Esophagus squamous epithelium (tissue), 5 donors: ENCODE measurements around the gene PRDM12. TPM values are rescaled to one million over a fixed set of nuclear protein-coding genes. Genes with fewer than 3 reads are reported as not detected.

ENCODE experiments used
- DNase-seq: peaks from one replicate; lab custom pipeline; 2025; lab: John Stamatoyannopoulos, UW
- H3K27ac ChIP-seq, 4 donors: fragments of 200-600 bp; sonication (generic); one replicate each; pipeline ENCODE4 v1.5.1; 2016 to 2019; ENCODE audit warnings: mild to moderate bottlenecking in 1 of 4
- H3K27me3 ChIP-seq, 4 donors: fragments of 200-600 bp; sonication (generic); 1 replicate in 3 of 4; 2 replicates in 1 of 4; pipeline versions ENCODE4 v1.5.1 to v1.6.0; 2017 to 2021; ENCODE audit warnings: antibody characterized with exemption in 1 of 4
- H3K36me3 ChIP-seq, 3 donors: fragments of 200-600 bp; sonication (generic); one replicate each; pipeline ENCODE4 v1.5.1; 2016 to 2019
- H3K4me1 ChIP-seq, 3 donors: fragments of 200-600 bp; sonication (generic); one replicate each; pipeline ENCODE4 v1.5.1; 2017 to 2019
- H3K4me3 ChIP-seq, 4 donors: fragments of 200-600 bp; sonication (generic); 1 replicate in 3 of 4; 2 replicates in 1 of 4; pipeline ENCODE4 v1.5.1; 2016 to 2019; ENCODE audit warnings: mild to moderate bottlenecking in 2 of 4, moderate library complexity in 1 of 4
- H3K9me3 ChIP-seq, 3 donors: fragments of 200-600 bp; sonication (generic); one replicate each; pipeline ENCODE4 v1.5.1; 2016 to 2019
- POLR2A ChIP-seq, 4 donors: fragments of 450-650 bp; IDR thresholded peaks; one replicate each; pipeline ENCODE4 v1.6.1; 2017; ENCODE audit warnings: antibody characterized with exemption in 4 of 4, mild to moderate bottlenecking in 4 of 4, moderate library complexity in 3 of 4
- WGBS, 2 donors: methylation state at CpG; one replicate each; pipeline ENCODE4 v1.1.5; 2018; 5-methylcytosine and 5-hydroxymethylcytosine counted together
- intact Hi-C: fragments of 100-400 bp; cut with DNase I; formaldehyde crosslinking; loops from one replicate; pipeline ENCODE4 v1.15.0; 2022
- total RNA-seq, 4 donors: library from RNA; depleted of rRNA; stranded (reverse); fragments of >200 nt; gene quantifications; one replicate each; pipeline ENCODE4 v1.1.0, GENCODE V29; 2016
- TF ChIP-seq, protein P1 (sequence below), 6 experiments: fragments of 450-650 bp in 4 of 6; fragments of 200-600 bp in 2 of 6; sonication (generic) in 2 of 6; IDR thresholded peaks; one replicate each; pipeline ENCODE4 v1.5.1; 2016 to 2019; ENCODE audit warnings: antibody characterized with exemption in 6 of 6, mild to moderate bottlenecking in 4 of 6, moderate library complexity in 4 of 6
- donor health status: DM: yes; HTN: yes; CAD: no.

The PRDM12 gene
- total RNA-seq, 4 donors from 2014 or later, result not detected

DNA sequence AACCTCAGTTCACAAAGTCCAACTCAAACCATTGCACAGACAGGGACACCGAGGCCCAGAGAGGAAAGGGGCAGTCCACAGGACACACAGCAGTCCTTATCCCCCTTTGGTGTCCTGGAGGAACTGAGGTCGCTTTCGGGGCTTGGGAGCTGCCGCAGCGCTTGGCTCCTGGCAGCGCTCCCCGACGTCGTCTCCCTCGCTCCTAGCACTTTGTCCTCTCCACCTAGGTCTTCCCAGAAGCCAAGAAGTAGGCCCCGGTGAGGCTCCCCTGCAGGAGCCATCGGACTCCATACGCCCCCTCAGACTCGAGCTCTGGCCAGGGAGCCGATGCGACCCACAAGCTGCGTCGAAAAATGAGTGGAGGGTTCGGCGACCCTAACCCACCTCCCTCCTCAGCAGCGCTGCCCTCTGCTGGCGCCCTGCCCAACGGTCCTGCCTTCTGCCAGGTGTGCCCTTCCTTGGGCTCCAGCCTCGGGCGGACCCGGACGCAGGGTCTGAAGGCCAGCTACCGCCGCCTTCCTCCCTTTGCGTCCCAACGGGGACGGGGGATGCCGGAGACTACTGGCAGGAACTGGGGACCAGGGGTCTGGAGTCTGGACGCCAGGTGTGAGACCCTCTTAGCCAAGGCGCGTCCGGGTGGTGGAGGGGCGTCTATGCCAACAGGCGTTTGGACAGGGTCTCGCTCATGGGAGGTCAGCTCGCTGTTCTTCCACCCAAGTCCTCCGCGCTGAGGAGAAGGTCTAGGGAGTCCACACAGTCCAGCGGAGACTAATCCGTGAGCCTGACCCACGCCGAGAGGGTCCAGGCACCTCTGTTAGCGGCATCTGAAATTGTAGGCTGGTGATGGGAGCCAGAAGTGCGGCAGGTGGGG is 2.1 kb upstream of the PRDM12 start:
- Histone ChIP-seq H3K4me1 (peaks cover 65 to 79% (median 69%) of the 10 kb centered on the region in 3 donors), H3K36me3 (no peaks in the 10 kb centered on the region), H3K27me3 (peaks cover 79 to 100% (median 88%) of the 10 kb centered on the region in 4 donors), H3K9me3 (no peaks in the 10 kb centered on the region), H3K4me3 (peak overlapping the region in 2 of 4 donors; percentile 27 to 64), H3K27ac (no peak overlapping the region)
- WGBS, 2 donors, result 3 to 11% methylated on average over 7 to 12 of the region's 49 CpGs
- TF ChIP-seq, protein P1, sequence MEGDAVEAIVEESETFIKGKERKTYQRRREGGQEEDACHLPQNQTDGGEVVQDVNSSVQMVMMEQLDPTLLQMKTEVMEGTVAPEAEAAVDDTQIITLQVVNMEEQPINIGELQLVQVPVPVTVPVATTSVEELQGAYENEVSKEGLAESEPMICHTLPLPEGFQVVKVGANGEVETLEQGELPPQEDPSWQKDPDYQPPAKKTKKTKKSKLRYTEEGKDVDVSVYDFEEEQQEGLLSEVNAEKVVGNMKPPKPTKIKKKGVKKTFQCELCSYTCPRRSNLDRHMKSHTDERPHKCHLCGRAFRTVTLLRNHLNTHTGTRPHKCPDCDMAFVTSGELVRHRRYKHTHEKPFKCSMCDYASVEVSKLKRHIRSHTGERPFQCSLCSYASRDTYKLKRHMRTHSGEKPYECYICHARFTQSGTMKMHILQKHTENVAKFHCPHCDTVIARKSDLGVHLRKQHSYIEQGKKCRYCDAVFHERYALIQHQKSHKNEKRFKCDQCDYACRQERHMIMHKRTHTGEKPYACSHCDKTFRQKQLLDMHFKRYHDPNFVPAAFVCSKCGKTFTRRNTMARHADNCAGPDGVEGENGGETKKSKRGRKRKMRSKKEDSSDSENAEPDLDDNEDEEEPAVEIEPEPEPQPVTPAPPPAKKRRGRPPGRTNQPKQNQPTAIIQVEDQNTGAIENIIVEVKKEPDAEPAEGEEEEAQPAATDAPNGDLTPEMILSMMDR (IDR thresholded peaks at IDR 0.05), result no peak
- no peak for TF ChIP-seq POLR2A (IDR thresholded peaks at IDR 0.05)
- DNase-seq, result no peak
- intact Hi-C loops, result no loop called here

DNA sequence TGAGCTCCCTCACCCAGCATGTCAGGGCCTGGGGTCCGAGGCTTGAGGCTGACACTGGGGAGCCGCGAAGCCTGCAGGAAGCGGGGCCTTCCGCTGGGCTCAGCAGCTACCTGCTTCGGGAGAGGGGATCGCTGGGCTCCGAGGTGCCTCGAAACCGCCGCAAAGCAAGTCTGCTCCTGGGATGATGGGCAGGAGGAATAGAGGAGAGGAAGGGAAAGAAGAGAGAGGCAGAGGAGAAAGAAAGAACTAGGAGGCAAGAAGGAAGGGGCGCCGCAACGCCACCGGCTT is 1.5 kb upstream of the PRDM12 start:
- no peak for DNase-seq
- Histone ChIP-seq H3K27ac (no peak overlapping the region), H3K4me1 (peaks cover 65 to 79% (median 69%) of the 10 kb centered on the region in 3 donors), H3K4me3 (peak overlapping the region in 3 of 4 donors; percentile 6 to 53 (median 27)), H3K9me3 (no peaks in the 10 kb centered on the region), H3K27me3 (peaks cover 79 to 100% (median 90%) of the 10 kb centered on the region in 4 donors), H3K36me3 (no peaks in the 10 kb centered on the region)
- intact Hi-C loops, result no loop called here
- no peak for TF ChIP-seq POLR2A (IDR thresholded peaks at IDR 0.05)
- TF ChIP-seq, protein P1 (IDR thresholded peaks at IDR 0.05), result no peak
- 5 to 10% methylated on average over 12 to 15 of the region's 15 CpGs for WGBS, 2 donors

DNA sequence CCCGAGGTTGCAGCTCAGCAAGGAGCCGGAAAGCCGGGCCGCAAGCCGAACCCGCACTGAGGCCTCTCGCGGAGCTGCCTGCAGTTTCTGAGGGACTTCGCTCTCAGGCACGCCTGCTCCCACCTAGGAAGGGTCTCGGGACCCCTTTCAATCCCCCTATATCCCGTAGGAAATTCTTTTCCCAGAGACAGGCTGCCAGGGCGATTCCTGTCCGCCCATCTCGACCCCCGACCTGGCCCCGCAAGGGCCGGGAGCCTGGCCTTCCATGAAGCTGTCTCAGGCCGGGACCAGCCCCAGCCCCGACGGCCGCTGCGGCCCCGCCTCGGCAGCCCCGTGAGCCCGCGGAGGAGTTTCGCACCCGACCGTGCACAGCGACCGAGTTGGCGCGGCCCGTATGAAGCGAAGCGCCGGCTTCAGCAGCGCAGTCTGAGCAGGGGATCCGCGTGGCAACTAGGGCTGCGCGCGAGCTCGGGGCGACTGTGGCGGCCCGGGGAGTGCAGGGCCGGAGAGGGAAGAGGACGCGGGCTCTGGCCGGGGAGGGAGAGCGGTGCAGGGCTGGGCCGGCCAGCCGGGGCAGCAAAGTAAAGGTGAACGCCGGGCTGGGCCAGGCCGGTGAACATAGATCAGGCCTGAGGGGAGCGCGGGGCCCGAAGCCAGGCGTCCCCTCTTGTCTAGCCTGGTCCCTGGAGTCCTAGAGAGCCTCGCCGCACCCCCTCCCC is 977 bp upstream of the PRDM12 start:
- Histone ChIP-seq H3K9me3 (no peaks in the 10 kb centered on the region), H3K4me3 (peak overlapping the region in 3 of 4 donors; percentile 6 to 53 (median 27)), H3K27me3 (peaks cover 76 to 100% (median 87%) of the 10 kb centered on the region in 4 donors), H3K4me1 (peaks cover 65 to 79% (median 69%) of the 10 kb centered on the region in 3 donors), H3K27ac (no peak overlapping the region), H3K36me3 (no peaks in the 10 kb centered on the region)
- intact Hi-C loops, result no loop called here
- DNase-seq, result no peak
- WGBS, 2 donors, result 0 to 2% methylated on average over 8 to 10 of the region's 65 CpGs
- TF ChIP-seq POLR2A (IDR thresholded peaks at IDR 0.05), result no peak
- TF ChIP-seq, protein P1 (IDR thresholded peaks at IDR 0.05), result no peak

DNA sequence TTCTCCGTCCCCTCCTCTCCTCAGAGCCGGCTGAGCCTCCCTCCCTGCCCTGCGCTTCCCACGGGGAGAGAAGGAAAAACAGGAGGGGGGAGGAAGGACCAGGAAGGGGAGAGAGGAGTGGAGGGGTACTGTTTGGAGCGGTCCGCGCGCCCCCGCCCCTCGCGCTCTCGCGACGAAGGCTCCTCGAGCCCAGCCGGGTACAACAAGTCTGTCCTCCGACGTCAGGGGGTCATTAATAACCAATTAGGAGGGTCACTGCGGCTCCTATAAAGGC is 480 bp upstream of the PRDM12 start:
- H3K4me1 ChIP-seq, result peaks cover 65 to 79% (median 69%) of the 10 kb centered on the region in 3 donors

More for the DNA sequence above, 480 bp upstream of the PRDM12 start:
- Histone ChIP-seq H3K27me3 (peaks cover 71 to 100% (median 82%) of the 10 kb centered on the region in 4 donors), H3K9me3 (no peaks in the 10 kb centered on the region), H3K36me3 (no peaks in the 10 kb centered on the region), H3K4me3 (peak overlapping the region in 2 of 4 donors; percentile 27 to 53), H3K27ac (no peak overlapping the region)
- 0 to 16% methylated on average over 1 to 15 of the region's 19 CpGs for WGBS, 2 donors
- no peak for TF ChIP-seq POLR2A (IDR thresholded peaks at IDR 0.05)
- TF ChIP-seq, protein P1 (IDR thresholded peaks at IDR 0.05), result no peak
- intact Hi-C loops, result no loop called here
- no peak for DNase-seq
